Fibroblast of pulmonary artery (primary cell): ENCODE measurements around the gene PIK3R5.

ENCODE experiments used
- DNase-seq: peaks from one replicate; pipeline ENCODE4 v3.0.0-alpha.2; 2010; ENCODE audit warnings: low read depth
- H3K4me3 ChIP-seq: replicated peaks from 2 replicates; pipeline ENCODE4 v1.5.1; 2011; ENCODE audit warnings: low read depth, mild to moderate bottlenecking, control low read depth, low read length, moderate library complexity
- TF ChIP-seq, protein P1 (sequence below): IDR thresholded peaks from 2 replicates; pipeline ENCODE4 v1.5.1; 2011; ENCODE audit warnings: mild to moderate bottlenecking, control low read depth, low read length, inconsistent platforms; ENCODE audit errors: missing control alignments

The PIK3R5 gene

DNA sequence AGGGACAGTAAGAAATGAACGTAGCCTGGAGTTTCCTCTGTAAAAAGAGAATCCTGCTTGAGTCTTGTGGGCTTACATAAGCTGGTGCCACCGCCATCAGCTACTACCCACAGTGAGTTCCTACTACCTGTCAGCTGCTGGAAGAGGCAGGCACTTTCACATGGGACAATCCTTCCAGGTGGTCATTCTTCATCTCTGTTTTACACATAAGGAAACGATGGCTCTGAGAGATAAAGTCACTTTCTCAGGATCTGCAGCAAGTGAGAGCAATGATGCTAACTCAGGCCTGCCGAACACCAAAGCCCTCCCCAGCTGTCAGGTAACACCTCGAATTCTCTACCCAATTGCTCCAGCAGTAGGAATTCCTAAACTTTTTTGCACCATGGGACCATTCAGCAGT is 26.6 kb downstream of the PIK3R5 start:
- DNase-seq: no peak
- no peak overlapping the region for H3K4me3 ChIP-seq
- TF ChIP-seq, protein P1, sequence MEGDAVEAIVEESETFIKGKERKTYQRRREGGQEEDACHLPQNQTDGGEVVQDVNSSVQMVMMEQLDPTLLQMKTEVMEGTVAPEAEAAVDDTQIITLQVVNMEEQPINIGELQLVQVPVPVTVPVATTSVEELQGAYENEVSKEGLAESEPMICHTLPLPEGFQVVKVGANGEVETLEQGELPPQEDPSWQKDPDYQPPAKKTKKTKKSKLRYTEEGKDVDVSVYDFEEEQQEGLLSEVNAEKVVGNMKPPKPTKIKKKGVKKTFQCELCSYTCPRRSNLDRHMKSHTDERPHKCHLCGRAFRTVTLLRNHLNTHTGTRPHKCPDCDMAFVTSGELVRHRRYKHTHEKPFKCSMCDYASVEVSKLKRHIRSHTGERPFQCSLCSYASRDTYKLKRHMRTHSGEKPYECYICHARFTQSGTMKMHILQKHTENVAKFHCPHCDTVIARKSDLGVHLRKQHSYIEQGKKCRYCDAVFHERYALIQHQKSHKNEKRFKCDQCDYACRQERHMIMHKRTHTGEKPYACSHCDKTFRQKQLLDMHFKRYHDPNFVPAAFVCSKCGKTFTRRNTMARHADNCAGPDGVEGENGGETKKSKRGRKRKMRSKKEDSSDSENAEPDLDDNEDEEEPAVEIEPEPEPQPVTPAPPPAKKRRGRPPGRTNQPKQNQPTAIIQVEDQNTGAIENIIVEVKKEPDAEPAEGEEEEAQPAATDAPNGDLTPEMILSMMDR: no peak

DNA sequence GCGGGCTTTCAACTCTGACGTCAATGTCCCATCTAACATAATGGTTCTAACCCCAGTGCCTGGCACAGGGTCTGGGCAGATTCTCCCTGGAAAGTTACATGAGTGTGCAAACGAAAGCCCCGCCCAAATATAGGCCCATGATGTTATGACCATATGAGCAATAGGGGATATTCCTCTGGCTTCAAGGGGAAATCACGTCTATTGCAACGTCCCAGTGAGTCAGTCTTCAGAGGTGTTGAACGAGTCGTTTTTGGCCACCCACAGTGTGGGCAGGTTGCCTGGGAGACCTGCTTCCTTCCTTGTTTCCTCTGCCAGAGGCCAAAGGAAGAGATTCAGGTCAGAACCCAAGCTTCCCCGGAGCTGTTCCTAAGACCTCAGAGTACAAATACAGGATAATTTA is 30.3 kb downstream of the PIK3R5 start:
- TF ChIP-seq, protein P1: no peak

DNA sequence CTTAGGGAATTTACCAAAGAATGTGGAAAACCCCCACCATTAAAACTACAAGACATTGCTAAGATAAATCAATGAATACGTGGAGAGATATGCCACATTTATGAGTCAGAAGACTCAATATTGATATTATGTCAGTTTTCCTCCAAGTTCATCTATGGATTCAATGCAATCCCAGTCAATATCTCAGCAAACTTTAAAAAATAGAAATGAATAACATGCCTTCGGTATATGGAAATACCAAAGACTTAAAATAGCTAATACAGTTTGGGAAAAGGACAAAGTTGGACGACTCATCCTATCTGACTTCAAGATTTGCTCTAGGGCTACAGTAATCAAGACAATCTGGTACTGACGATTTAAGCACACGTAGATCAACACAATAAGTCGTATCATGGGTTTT is 31.2 kb downstream of the PIK3R5 start:
- no peak overlapping the region for H3K4me3 ChIP-seq
- TF ChIP-seq, protein P1: no peak
- DNase-seq: no peak

More for the DNA sequence above, 30.3 kb downstream of the PIK3R5 start:
- DNase-seq: no peak
- no peak overlapping the region for H3K4me3 ChIP-seq

GRCh38 chr17:8930649-8931048 is 34.9 kb downstream of the PIK3R5 start:
- no peak for DNase-seq
- no peak overlapping the region for H3K4me3 ChIP-seq
- TF ChIP-seq, protein P1: no peak

DNA sequence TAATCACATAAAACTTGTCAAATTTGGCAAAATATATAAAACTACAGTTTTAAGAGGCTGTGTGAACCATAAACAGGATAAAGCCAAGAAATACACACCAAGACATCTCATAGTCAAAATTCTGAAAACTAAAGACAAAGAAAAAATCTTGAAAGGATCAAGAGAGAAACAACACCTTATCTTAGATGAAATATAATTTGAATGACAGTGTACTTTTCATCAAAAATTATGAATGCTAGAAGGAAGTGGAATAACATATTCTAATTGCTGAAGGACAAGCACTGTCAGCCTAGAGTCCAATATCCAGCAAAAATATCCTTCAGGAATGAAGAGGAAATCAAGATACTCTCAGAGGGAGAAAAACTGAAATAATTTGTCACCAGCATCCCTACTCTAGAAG is 37.2 kb downstream of the PIK3R5 start:
- DNase-seq: no peak
- H3K4me3 ChIP-seq: no peak overlapping the region
- TF ChIP-seq, protein P1: no peak

- TF ChIP-seq, protein P1: no peak
- no peak overlapping the region for H3K4me3 ChIP-seq
These were observed 38.1 kb downstream of the PIK3R5 start for GRCh38 chr17:8927395-8927794.

GRCh38 chr17:8925808-8926207 is 39.7 kb downstream of the PIK3R5 start:
- DNase-seq: no peak
- H3K4me3 ChIP-seq: no peak overlapping the region
- TF ChIP-seq, protein P1: no peak

More at GRCh38 chr17:8927395-8927794, 38.1 kb downstream of the PIK3R5 start:
- DNase-seq: no peak
